GM12892 (cell line): ENCODE data around the gene ASCC3.

Source experiments
- POLR2A ChIP-seq: IDR thresholded peaks from 2 replicates; pipeline ENCODE4 v1.6.1; 2011; ENCODE audit warnings: low read depth, low read length, control low read depth
- POLR2AphosphoS5 ChIP-seq: IDR thresholded peaks from 2 replicates; pipeline ENCODE4 v1.6.1; 2011; ENCODE audit warnings: low read depth, low read length, control low read depth
- TAF1 ChIP-seq: IDR thresholded peaks from 2 replicates; pipeline ENCODE4 v1.6.1; 2011; ENCODE audit warnings: low read depth, mild to moderate bottlenecking, control low read depth, low read length, borderline replicate concordance

DNA sequence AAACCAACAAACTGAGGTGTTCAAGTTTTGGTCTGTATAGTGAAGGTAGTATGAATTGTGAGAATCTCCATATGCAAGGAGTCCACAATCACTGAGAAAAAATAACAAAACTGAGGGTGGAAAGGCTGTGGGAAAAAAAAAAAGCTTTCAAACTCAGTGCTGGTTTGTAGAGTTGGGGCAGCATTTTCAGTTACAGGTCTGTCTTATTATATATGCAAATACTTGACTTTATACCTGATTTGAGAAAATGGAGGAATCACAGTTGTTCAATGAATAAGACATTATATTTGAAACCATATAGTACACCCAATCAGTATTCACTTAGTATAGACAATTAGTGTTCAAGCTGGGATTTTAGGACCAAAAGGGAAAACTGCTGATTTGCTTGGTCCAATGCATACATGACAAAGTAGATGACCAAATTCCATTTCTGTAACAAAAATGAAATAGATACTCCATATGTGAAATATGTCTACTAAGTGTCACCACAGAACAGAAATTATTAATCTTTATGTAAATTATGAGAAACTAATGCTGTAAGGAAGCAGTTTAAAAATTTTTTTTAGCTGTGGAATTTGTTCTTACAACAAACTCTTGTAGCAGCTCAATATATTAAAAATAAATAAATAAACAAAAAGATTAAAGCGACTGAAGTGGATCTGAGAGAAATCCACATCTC is 187.7 kb downstream of the ASCC3 start:
- no peak for TF ChIP-seq POLR2AphosphoS5
- no peak for TF ChIP-seq POLR2A
- TF ChIP-seq TAF1 = no peak
